ENCODE measurements around the gene TBCEL.

Gene TBCEL

DNA sequence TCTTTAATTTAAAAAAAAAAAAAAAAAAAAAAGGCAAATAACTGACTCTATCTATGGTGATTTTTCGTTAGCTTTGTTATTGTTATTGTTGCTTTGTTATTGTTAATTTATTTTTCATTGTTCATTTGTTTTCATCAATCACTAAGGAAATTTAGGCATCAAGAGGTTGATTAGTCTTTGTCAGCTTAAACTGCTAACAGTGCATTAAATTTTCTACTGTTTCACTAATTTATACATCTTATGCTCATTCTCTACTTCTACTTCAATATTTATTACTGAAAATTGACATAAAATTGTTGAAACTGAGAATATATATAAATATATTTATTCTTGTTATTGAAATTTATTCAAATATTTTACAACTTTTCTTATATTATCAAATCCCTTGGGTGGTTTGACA, 24.0 kb downstream of the TBCEL start:
- Histone ChIP-seq H3K9ac (ENCODE audit: low read depth, low read length) (no peak overlapping the region), H3K4me3 (ENCODE audit: low read length) (no peak overlapping the region), H3K36me3 (ENCODE audit: insufficient read depth, low read depth, low read length) (peaks cover 34% of the 10 kb centered on the region), H3K4me1 (ENCODE audit: insufficient read depth, low read length) (no peaks in the 10 kb centered on the region), H3K9me3 (ENCODE audit: insufficient read depth, low read depth, low read length) (no peaks in the 10 kb centered on the region), H3K27ac (ENCODE audit: low read length) (no peak overlapping the region), H3K27me3 (ENCODE audit: insufficient read depth, low read length) (no peaks in the 10 kb centered on the region)

DNA sequence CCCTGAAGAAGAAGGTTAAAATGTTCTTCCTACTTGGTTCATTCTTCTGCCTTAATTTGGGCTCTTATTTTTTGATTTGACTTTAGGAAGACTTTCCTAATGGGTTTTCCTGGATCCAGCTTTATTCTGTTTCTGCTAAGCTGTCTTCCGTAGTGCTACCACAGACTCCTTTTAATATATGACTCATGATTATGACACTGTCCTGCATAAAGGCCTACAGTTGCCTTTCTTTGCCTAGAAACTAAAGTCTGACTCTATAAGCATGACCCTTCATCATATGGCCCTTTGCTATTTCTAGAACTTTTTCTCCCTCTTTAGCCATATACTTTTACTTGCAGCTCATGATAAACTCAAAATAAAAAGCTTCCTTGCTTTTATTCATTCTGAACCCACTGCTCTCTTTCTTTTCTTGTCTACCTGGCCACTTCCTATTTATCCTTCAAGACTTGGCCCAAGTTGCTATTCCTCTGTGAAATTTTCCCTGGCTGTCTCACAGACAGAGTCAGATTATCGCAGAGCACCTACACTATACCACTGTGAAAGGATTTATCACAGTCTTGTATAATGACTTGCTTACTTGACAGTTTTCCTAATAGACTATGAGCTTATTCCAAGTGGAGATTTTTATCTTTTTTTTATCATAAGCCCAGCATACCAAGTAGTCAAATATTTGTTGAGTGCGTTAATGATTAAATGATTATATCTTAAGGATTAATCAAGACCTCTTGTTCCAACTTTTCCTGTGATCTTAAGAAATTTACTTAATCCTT, 24.7 kb downstream of the TBCEL start:
- Histone ChIP-seq H3K36me3 (ENCODE audit: insufficient read depth, low read depth, low read length) (peaks cover 41% of the 10 kb centered on the region), H3K9me3 (ENCODE audit: insufficient read depth, low read depth, low read length) (no peaks in the 10 kb centered on the region), H3K9ac (ENCODE audit: low read depth, low read length) (no peak overlapping the region), H3K4me1 (ENCODE audit: insufficient read depth, low read length) (no peaks in the 10 kb centered on the region), H3K27me3 (ENCODE audit: insufficient read depth, low read length) (no peaks in the 10 kb centered on the region), H3K4me3 (ENCODE audit: low read length) (no peak overlapping the region), H3K27ac (ENCODE audit: low read length) (no peak overlapping the region)

DNA sequence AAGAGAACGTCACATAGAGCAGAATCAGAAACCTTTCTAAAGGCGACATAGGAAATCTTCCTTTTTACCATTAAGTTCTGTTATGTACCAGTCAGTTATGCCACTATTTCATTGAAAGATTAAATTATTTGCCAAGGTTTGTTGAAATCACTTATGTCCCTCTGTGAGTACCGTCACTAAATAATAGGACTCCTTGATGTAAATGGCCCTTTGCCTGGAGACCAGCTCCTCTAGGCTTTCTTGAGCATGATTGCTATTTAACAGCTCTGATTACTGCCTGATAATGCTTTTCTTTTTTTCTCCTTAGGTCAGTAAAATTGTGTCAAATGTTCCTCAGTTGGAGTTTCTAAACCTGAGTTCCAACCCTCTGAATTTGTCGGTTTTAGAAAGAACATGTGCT, 29.3 kb downstream of the TBCEL start:
- no peak overlapping the region for H3K4me3 ChIP-seq (ENCODE audit: low read length)
- no peaks in the 10 kb centered on the region for H3K27me3 ChIP-seq (ENCODE audit: insufficient read depth, low read length)
- no peak overlapping the region for H3K27ac ChIP-seq (ENCODE audit: low read length)
- peaks cover 77% of the 10 kb centered on the region for H3K36me3 ChIP-seq (ENCODE audit: insufficient read depth, low read depth, low read length)
- no peaks in the 10 kb centered on the region for H3K4me1 ChIP-seq (ENCODE audit: insufficient read depth, low read length)
- H3K9ac ChIP-seq (ENCODE audit: low read depth, low read length) = no peak overlapping the region
- no peaks in the 10 kb centered on the region for H3K9me3 ChIP-seq (ENCODE audit: insufficient read depth, low read depth, low read length)

DNA sequence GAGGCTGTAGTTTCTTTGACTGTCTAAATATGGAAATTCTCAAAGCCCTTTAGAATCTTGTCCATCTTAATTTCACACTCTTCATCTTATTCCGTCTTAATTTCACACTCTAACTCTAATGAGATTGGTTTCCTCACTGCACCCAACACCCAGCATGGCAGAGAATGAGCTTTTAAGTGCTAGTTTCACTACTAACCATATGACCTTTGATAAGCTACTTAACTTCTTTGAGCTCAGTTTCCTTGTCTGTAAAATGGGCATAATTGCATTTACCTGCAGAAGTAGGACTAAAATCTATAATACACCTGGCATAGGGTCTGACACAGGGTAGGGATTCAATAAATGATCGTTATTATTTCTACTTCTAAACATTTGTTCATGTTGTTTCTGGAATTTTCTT, 30.4 kb downstream of the TBCEL start:
- Histone ChIP-seq H3K27ac (ENCODE audit: low read length) (no peak overlapping the region), H3K4me1 (ENCODE audit: insufficient read depth, low read length) (no peaks in the 10 kb centered on the region), H3K27me3 (ENCODE audit: insufficient read depth, low read length) (no peaks in the 10 kb centered on the region), H3K9ac (ENCODE audit: low read depth, low read length) (no peak overlapping the region), H3K36me3 (ENCODE audit: insufficient read depth, low read depth, low read length) (peaks cover 77% of the 10 kb centered on the region), H3K4me3 (ENCODE audit: low read length) (no peak overlapping the region), H3K9me3 (ENCODE audit: insufficient read depth, low read depth, low read length) (no peaks in the 10 kb centered on the region)

DNA sequence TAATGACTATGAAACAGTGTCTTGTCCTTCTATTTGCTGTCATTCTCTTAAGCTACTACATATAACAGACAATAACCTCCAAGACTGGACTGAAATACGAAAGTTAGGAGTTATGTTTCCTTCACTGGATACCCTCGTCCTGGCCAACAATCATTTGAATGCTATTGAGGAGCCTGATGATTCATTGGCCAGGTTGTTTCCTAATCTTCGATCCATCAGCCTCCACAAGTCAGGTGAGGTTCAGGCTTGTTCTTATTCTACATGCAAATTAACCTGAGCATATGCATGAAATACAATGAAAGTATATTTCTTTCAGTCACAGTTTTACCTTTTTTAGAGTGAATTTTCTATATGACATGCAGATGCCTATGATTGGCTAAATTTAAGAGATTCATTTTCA, 31.2 kb downstream of the TBCEL start:
- Histone ChIP-seq H3K4me1 (ENCODE audit: insufficient read depth, low read length) (no peaks in the 10 kb centered on the region), H3K27ac (ENCODE audit: low read length) (no peak overlapping the region), H3K27me3 (ENCODE audit: insufficient read depth, low read length) (no peaks in the 10 kb centered on the region), H3K36me3 (ENCODE audit: insufficient read depth, low read depth, low read length) (peaks cover 73% of the 10 kb centered on the region), H3K9ac (ENCODE audit: low read depth, low read length) (no peak overlapping the region), H3K4me3 (ENCODE audit: low read length) (no peak overlapping the region), H3K9me3 (ENCODE audit: insufficient read depth, low read depth, low read length) (no peaks in the 10 kb centered on the region)

DNA sequence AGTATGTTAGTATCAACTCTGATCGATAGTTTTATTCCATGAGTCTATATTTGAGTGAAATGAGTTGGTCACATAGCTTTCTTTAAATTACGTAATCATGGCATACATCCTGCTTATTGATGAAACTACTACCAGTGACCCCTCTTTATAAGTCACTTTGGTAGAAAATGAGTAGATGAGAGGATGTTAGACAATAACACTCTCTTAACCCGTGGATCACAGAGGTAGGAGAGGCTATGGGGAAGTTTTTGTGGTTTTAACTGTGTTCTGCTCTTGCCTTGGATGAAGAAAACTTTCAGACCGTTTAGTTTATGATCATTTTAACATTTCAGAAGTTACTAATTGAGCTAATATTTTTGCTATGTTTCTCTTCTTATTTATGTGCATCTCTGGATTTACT, 34.0 kb downstream of the TBCEL start:
- H3K9ac ChIP-seq (ENCODE audit: low read depth, low read length) = no peak overlapping the region

DNA sequence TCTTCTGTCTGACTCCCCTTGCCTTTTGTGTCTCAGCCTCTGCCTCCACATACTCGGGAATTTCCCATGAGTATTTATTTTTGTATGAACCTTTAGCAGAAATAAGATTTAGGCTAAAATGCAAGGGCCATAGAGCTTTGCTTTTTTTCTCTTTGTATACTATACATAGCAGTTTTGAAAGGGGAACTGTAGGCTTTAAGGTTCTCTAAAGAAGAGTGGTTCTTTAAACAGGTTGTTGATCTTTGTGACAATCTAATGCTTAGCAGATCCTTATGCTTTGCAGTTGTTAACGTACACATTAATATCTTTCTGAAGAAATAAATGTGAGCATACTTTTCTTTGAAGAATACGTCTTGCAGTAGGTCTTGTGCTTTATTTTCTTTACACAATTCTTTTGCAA, 35.0 kb downstream of the TBCEL start:
- H3K27me3 ChIP-seq (ENCODE audit: insufficient read depth, low read length) = no peaks in the 10 kb centered on the region

More for the DNA sequence above, 34.0 kb downstream of the TBCEL start:
- Histone ChIP-seq H3K27ac (ENCODE audit: low read length) (no peak overlapping the region), H3K9me3 (ENCODE audit: insufficient read depth, low read depth, low read length) (no peaks in the 10 kb centered on the region), H3K36me3 (ENCODE audit: insufficient read depth, low read depth, low read length) (peaks cover 92% of the 10 kb centered on the region), H3K27me3 (ENCODE audit: insufficient read depth, low read length) (no peaks in the 10 kb centered on the region), H3K4me3 (ENCODE audit: low read length) (no peak overlapping the region), H3K4me1 (ENCODE audit: insufficient read depth, low read length) (no peaks in the 10 kb centered on the region)

DNA sequence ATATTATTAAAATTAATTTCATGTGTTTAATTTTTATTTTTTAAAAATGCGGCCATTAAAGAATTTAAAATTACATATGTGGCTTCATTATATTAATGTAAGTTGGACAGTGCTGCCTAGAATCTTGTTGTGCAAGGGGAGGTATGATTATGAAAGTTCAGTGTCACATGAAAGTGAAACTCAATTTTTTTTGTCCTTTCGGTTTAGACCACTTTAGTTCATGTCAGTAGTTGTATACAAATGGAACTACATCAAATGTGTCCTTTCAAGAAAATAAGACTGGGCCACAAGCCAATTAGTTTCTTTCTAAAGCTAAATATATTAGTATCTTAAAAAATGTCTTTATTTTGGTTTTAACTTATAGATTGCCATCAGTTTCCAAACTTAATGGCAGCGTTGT, 35.7 kb downstream of the TBCEL start:
- H3K4me3 ChIP-seq (ENCODE audit: low read length) = no peak overlapping the region
- H3K4me1 ChIP-seq (ENCODE audit: insufficient read depth, low read length) = no peaks in the 10 kb centered on the region
- no peaks in the 10 kb centered on the region for H3K9me3 ChIP-seq (ENCODE audit: insufficient read depth, low read depth, low read length)
- no peak overlapping the region for H3K27ac ChIP-seq (ENCODE audit: low read length)
- peaks cover 83% of the 10 kb centered on the region for H3K36me3 ChIP-seq (ENCODE audit: insufficient read depth, low read depth, low read length)
- no peak overlapping the region for H3K9ac ChIP-seq (ENCODE audit: low read depth, low read length)
- H3K27me3 ChIP-seq (ENCODE audit: insufficient read depth, low read length) = no peaks in the 10 kb centered on the region

More for the DNA sequence above, 35.0 kb downstream of the TBCEL start:
- H3K4me1 ChIP-seq (ENCODE audit: insufficient read depth, low read length) = no peaks in the 10 kb centered on the region
- H3K9me3 ChIP-seq (ENCODE audit: insufficient read depth, low read depth, low read length) = no peaks in the 10 kb centered on the region
- no peak overlapping the region for H3K4me3 ChIP-seq (ENCODE audit: low read length)
- peaks cover 84% of the 10 kb centered on the region for H3K36me3 ChIP-seq (ENCODE audit: insufficient read depth, low read depth, low read length)
- no peak overlapping the region for H3K9ac ChIP-seq (ENCODE audit: low read depth, low read length)
- no peak overlapping the region for H3K27ac ChIP-seq (ENCODE audit: low read length)

DNA sequence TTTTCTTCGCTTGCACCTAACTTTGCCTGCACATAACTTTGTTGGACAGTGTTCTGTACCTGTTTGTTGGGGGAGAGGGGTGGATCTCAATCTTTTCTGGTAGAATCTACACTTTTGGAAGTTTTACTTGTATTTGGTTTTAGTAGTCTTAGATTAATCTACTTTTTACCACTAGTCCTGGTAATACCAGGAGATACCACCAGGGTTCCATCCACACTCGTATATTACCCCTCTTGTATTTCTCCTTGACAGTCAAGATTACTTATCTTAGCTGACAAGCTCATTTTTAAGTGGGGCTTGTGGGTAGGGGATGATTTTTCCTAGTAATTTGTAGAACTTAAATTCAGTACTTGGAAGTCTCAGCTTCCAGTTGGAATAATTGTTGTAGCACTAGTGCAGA, 39.8 kb downstream of the TBCEL start:
- H3K9me3 ChIP-seq (ENCODE audit: insufficient read depth, low read depth, low read length) = no peaks in the 10 kb centered on the region
- H3K27ac ChIP-seq (ENCODE audit: low read length) = no peak overlapping the region
- peaks cover 59% of the 10 kb centered on the region for H3K36me3 ChIP-seq (ENCODE audit: insufficient read depth, low read depth, low read length)
- no peaks in the 10 kb centered on the region for H3K4me1 ChIP-seq (ENCODE audit: insufficient read depth, low read length)
- no peak overlapping the region for H3K9ac ChIP-seq (ENCODE audit: low read depth, low read length)
- no peak overlapping the region for H3K4me3 ChIP-seq (ENCODE audit: low read length)
- H3K27me3 ChIP-seq (ENCODE audit: insufficient read depth, low read length) = no peaks in the 10 kb centered on the region

DNA sequence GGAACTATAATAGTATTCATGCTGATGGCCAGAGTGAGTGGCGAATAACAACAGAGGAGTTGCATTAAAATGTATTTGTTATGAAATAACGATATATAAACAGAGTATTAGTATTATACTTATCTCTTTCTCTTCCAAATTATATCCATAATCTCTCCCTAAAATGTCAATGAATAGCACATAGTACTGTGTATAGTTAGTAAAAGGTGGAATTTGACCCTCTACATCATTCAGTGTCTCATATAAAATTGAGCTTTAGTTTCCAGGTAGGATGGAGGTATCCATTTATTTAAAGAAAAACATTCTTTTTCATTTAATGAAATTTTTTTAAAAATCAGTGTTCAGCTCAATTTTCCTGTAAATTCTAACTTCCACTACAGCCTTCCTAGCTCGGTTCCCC, 42.7 kb downstream of the TBCEL start:
- Histone ChIP-seq H3K9ac (ENCODE audit: low read depth, low read length) (no peak overlapping the region), H3K9me3 (ENCODE audit: insufficient read depth, low read depth, low read length) (no peaks in the 10 kb centered on the region), H3K4me1 (ENCODE audit: insufficient read depth, low read length) (peaks cover 6% of the 10 kb centered on the region; the same call in 1 of the 2 replicates), H3K27ac (ENCODE audit: low read length) (no peak overlapping the region), H3K27me3 (ENCODE audit: insufficient read depth, low read length) (no peaks in the 10 kb centered on the region), H3K4me3 (ENCODE audit: low read length) (no peak overlapping the region), H3K36me3 (ENCODE audit: insufficient read depth, low read depth, low read length) (peaks cover 41% of the 10 kb centered on the region)

DNA sequence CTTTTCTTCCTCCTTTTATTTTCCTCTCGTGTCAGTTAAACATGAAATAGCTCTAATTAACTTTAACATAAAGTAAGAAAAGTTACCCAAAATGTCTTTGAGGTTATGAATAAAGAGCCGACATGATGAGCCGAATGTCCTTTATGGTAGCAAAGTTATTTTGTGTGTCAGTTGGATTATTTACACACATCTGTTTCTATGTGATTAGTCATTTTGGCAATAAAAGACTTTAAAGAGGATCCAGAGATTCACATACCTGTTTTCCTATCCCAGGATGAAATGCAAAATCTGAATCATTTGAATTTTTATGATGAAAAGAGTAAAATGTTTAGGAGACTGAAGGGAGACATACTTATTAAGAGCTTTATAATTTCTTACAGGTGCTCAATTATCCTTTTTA, 43.1 kb downstream of the TBCEL start:
- Histone ChIP-seq H3K4me1 (ENCODE audit: insufficient read depth, low read length) (peaks cover 10% of the 10 kb centered on the region; the same call in 1 of the 2 replicates), H3K9ac (ENCODE audit: low read depth, low read length) (no peak overlapping the region), H3K36me3 (ENCODE audit: insufficient read depth, low read depth, low read length) (peaks cover 38% of the 10 kb centered on the region), H3K4me3 (ENCODE audit: low read length) (no peak overlapping the region), H3K9me3 (ENCODE audit: insufficient read depth, low read depth, low read length) (no peaks in the 10 kb centered on the region), H3K27me3 (ENCODE audit: insufficient read depth, low read length) (no peaks in the 10 kb centered on the region), H3K27ac (ENCODE audit: low read length) (no peak overlapping the region)

DNA sequence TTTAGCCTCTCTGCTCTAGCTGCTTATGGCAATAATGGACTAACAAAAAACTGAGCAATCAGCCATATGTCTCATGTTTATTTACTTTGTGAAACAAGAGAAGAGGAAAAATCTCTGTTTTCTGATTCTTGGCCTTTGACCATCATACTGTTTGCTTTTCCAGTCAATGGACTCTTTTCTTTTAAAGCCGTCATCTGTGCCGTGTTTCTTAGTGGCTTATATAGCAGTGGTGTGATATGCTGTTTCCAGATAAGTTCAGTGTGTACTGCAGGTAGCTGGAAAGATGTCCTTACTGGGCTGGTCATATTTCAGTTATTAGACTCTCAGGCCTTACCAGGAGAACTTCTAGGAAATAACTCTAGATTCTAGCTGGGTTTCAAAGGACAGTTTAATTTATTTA, 43.6 kb downstream of the TBCEL start:
- H3K4me1 ChIP-seq (ENCODE audit: insufficient read depth, low read length) = peaks cover 12% of the 10 kb centered on the region; the same call in 1 of the 2 replicates
- H3K27me3 ChIP-seq (ENCODE audit: insufficient read depth, low read length) = no peaks in the 10 kb centered on the region
- no peaks in the 10 kb centered on the region for H3K9me3 ChIP-seq (ENCODE audit: insufficient read depth, low read depth, low read length)
- H3K27ac ChIP-seq (ENCODE audit: low read length) = no peak overlapping the region
- H3K9ac ChIP-seq (ENCODE audit: low read depth, low read length) = no peak overlapping the region
- H3K4me3 ChIP-seq (ENCODE audit: low read length) = no peak overlapping the region
- peaks cover 34% of the 10 kb centered on the region for H3K36me3 ChIP-seq (ENCODE audit: insufficient read depth, low read depth, low read length)
